ENCODE measurements around the gene IL12RB2.

Gene IL12RB2

DNA sequence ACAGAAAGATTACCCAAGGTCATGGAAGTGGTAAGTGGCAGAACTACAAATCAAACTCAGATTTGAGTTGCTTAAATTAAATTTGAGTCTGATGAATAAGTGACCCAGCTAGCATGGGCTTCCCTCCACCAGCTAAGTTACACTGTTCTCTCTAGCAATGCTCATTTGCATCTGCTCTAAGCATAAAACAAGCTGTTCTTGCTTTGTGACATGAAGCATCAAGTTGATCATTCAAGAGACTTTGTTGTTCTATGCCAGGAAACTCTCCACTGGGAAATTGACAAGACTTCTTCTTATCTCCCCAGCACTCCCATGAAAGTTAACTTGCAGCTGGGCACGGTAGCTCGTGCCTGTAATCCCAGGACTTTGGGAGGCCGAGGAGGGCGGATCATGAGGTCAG is 73.5 kb downstream of the IL12RB2 start:
- Mint-ChIP-seq H3K9me3 (peaks cover 16% of the 10 kb centered on the region), H3K27ac (no peak overlapping the region), H3K36me3 (ENCODE audit: low read depth) (peaks cover 27% of the 10 kb centered on the region), H3K4me1 (no peaks in the 10 kb centered on the region), H3K4me3 (no peak overlapping the region), H3K27me3 (ENCODE audit: low read depth) (no peaks in the 10 kb centered on the region)
- TF ChIP-seq, protein P1, sequence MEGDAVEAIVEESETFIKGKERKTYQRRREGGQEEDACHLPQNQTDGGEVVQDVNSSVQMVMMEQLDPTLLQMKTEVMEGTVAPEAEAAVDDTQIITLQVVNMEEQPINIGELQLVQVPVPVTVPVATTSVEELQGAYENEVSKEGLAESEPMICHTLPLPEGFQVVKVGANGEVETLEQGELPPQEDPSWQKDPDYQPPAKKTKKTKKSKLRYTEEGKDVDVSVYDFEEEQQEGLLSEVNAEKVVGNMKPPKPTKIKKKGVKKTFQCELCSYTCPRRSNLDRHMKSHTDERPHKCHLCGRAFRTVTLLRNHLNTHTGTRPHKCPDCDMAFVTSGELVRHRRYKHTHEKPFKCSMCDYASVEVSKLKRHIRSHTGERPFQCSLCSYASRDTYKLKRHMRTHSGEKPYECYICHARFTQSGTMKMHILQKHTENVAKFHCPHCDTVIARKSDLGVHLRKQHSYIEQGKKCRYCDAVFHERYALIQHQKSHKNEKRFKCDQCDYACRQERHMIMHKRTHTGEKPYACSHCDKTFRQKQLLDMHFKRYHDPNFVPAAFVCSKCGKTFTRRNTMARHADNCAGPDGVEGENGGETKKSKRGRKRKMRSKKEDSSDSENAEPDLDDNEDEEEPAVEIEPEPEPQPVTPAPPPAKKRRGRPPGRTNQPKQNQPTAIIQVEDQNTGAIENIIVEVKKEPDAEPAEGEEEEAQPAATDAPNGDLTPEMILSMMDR (IDR thresholded peaks at IDR 0.05; ENCODE audit: unreplicated experiment in 3 of 3): no peak

DNA sequence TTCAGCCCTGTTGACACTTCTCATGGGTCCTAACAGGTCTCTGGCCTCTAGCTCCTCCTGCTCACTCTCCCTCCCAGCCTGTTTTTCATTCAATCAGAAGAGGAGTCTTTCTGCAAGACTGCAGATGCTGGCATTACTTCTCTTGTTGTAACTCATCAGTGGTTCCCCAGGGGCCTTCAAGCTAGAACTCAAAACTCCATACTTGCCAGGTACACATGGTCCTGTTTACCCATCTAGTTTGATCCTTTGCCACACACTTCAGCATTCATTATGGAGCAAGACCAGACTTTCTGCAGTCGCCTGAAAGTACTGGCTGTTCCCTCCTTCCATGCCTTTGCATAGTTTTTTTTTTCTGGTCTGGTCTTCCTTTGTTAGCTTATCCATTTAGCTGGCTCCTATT is 74.6 kb downstream of the IL12RB2 start:
- Mint-ChIP-seq H3K9me3 (peaks cover 21% of the 10 kb centered on the region), H3K4me1 (no peaks in the 10 kb centered on the region), H3K27ac (no peak overlapping the region), H3K27me3 (ENCODE audit: low read depth) (no peaks in the 10 kb centered on the region), H3K4me3 (no peak overlapping the region), H3K36me3 (ENCODE audit: low read depth) (peaks cover 30% of the 10 kb centered on the region)
- TF ChIP-seq, protein P1 (IDR thresholded peaks at IDR 0.05; ENCODE audit: unreplicated experiment in 3 of 3): no peak

DNA sequence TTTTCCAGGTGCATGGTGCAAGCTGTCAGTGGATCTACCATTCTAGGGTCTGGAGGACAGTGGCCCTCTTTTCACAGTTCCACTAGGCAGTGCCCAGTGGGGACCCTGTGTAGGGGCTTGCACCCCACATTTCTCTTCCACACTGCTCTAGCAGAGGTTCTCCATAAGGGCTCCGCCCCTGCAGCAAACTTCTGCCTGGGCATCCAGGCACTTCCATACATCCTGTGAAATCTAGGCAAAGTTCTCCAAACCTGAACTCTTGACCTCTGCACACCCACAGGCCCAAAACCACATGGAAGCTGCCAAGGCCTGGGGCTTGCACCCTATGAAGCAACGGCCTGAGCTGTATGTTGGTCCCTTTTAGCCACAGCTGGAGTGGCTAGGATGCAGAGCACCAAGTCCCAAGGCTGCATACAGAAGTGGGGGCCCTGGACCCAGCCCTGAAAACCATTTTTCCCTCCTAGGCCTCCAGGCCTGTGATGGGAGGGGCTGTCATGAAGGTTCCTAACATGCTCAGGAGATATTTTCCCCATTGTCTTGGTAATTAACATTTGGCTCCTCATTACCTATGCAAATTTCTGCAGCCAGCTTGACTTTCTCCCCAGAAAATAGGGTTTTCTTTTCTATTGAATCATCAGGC is 76.4 kb downstream of the IL12RB2 start:
- Mint-ChIP-seq H3K4me1 (no peaks in the 10 kb centered on the region), H3K27ac (no peak overlapping the region), H3K36me3 (ENCODE audit: low read depth) (peaks cover 30% of the 10 kb centered on the region), H3K4me3 (no peak overlapping the region), H3K9me3 (peaks cover 21% of the 10 kb centered on the region), H3K27me3 (ENCODE audit: low read depth) (no peaks in the 10 kb centered on the region)
- TF ChIP-seq, protein P1 (IDR thresholded peaks at IDR 0.05; ENCODE audit: unreplicated experiment in 3 of 3): no peak

DNA sequence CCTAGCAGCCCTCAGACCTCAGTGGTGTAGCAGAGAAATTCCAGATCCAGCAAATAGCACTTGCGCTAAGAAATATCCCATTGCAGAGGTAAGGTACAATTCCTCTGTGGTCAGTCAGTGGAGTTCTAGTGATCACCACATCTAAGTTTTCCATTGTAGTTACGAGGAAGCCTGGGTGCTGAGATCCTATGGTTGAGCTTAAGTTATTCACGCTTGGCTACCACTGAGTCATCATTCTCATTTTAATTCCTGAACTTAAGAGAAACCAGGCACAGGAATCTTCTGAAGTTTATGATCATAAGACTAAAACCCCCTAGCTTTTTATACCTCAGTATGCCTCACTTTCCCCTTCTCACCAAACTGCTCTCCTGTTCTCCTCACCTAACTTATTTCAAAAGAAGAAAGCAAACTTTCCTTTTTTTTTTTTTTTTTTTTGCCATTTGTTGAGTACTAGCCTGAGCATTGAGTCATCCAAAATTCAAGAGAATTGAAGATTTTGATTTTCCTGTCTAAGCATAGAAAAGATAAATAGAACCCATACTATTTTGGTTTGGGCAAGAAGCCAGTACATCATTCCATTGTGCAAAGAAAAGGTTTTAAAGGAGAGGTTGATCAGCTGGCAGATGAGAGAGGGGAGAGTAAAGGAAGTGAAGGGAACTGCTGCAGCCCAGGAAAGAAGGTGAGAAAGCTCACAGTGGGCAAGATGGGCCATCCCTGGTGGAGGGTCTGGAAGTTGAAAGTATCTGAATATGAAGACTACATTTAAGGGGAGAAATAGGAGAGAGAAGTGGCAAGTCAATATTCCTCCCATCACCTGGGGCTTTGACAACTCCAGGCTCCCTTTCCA is 82.6 kb downstream of the IL12RB2 start:
- TF ChIP-seq, protein P1 (IDR thresholded peaks at IDR 0.05; ENCODE audit: unreplicated experiment in 3 of 3): no peak
- Mint-ChIP-seq H3K36me3 (ENCODE audit: low read depth) (peaks cover 6% of the 10 kb centered on the region), H3K4me1 (no peaks in the 10 kb centered on the region)

DNA sequence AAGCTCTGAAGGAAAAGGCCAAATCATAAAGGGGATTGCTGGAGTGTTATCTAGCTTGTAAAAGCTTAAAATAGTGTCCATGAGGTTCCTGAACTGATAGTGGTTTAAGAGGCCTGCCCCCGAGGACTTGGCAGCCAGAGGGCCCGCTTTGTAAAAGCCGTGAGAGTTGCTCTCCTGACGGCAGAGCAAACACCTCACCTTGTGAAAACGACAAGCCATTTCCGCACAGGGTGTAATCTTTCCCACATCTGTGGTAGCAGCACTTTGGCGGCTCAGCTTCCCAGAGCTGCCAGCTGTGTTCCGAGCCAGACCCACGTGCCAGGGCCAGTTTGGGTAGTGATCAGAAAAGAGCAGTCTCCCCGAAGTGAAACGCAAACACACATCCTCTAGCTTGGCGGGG is 85.6 kb downstream of the IL12RB2 start:
- Mint-ChIP-seq H3K36me3 (ENCODE audit: low read depth) (peaks cover 3% of the 10 kb centered on the region), H3K9me3 (no peaks in the 10 kb centered on the region), H3K27me3 (ENCODE audit: low read depth) (no peaks in the 10 kb centered on the region), H3K4me1 (no peaks in the 10 kb centered on the region), H3K27ac (no peak overlapping the region), H3K4me3 (no peak overlapping the region)
- TF ChIP-seq, protein P1 (IDR thresholded peaks at IDR 0.05; ENCODE audit: unreplicated experiment in 3 of 3): no peak

More for the DNA sequence above, 82.6 kb downstream of the IL12RB2 start:
- Mint-ChIP-seq H3K9me3 (peaks cover 5% of the 10 kb centered on the region), H3K4me3 (no peak overlapping the region), H3K27ac (no peak overlapping the region), H3K27me3 (ENCODE audit: low read depth) (no peaks in the 10 kb centered on the region)
